H1 (cell line): ENCODE results near the gene HPS5. TPM values are rescaled to one million over a fixed set of nuclear protein-coding genes. Genes with fewer than 3 reads are reported as not detected.

Experiments used
- CTCF ChIA-PET: fragments of 300-600 bp; sonication (Branson Sonifier 250); formaldehyde crosslinking; loops from one replicate; lab custom pipeline; 2021; ENCODE audit not compliant: partially characterized antibody; lab: Charles Lee
- POLR2A ChIA-PET: fragments of 300-600 bp; sonication (Branson Sonifier 250); formaldehyde crosslinking; loops from one replicate; lab custom pipeline; 2021; ENCODE audit warnings: inconsistent platforms; ENCODE audit not compliant: partially characterized antibody; lab: Charles Lee
- DNase-seq, 2 experiments: peaks; one replicate each; pipeline versions ENCODE4 v3.0.0 to v3.0.0-alpha.2; 2010 to 2022; ENCODE audit warnings: low spot score in 2 of 2, low read depth in 1 of 2, mixed read lengths in 1 of 2
- FAIRE-seq: peaks from 2 replicates; lab custom pipeline; 2011; peaks lifted over from hg19 to GRCh38; lab: Jason Lieb, UNC
- H2AFZ ChIP-seq: 2 replicates; pipeline ENCODE4 v1.8.1; 2012; ENCODE audit warnings: low read length, inconsistent platforms
- H2AK5ac ChIP-seq: 2 replicates; pipeline ENCODE4 v1.6.1; 2013; ENCODE audit warnings: low read depth, low read length
- H2BK120ac ChIP-seq: replicated peaks from 2 replicates; pipeline ENCODE3; 2013; ENCODE audit warnings: low read depth, low read length, inconsistent platforms
- H2BK12ac ChIP-seq: 2 replicates; pipeline ENCODE4 v1.6.1; 2013; ENCODE audit warnings: low read depth, low read length
- H2BK15ac ChIP-seq: 2 replicates; pipeline ENCODE4 v1.6.1; 2013; ENCODE audit warnings: low read length
- H2BK20ac ChIP-seq: 2 replicates; pipeline ENCODE4 v1.6.1; 2013; ENCODE audit warnings: low read length
- H2BK5ac ChIP-seq: 2 replicates; pipeline ENCODE4 v1.6.1; 2013; ENCODE audit warnings: low read depth, low read length
- H3K14ac ChIP-seq: 2 replicates; pipeline ENCODE4 v1.6.1; 2013; ENCODE audit warnings: inconsistent platforms; ENCODE audit not compliant: insufficient read length
- H3K18ac ChIP-seq: 2 replicates; pipeline ENCODE4 v1.6.1; 2013; ENCODE audit warnings: low read length; ENCODE audit errors: extremely low read depth
- H3K23ac ChIP-seq: 2 replicates; pipeline ENCODE4 v1.6.1; 2013; ENCODE audit warnings: inconsistent platforms; ENCODE audit not compliant: insufficient read length
- H3K23me2 ChIP-seq: 2 replicates; pipeline ENCODE4 v1.6.1; 2013; ENCODE audit warnings: low read depth, low read length
- H3K27ac ChIP-seq: 2 replicates; pipeline ENCODE4 v1.6.1; 2011; ENCODE audit warnings: low read depth, low read length, inconsistent platforms
- H3K27me3 ChIP-seq, 4 experiments: replicated peaks in 1 of 4; 1 replicate in 1 of 4; 2 replicates in 3 of 4; pipeline versions ENCODE4 v1.6.1 to v1.8.1; 2011 to 2013; ENCODE audit warnings: low read length in 3 of 4, mild to moderate bottlenecking in 3 of 4, inconsistent platforms in 2 of 4, mixed read lengths in 2 of 4, moderate library complexity in 1 of 4; ENCODE audit not compliant: control insufficient read depth in 3 of 4, insufficient read depth in 3 of 4; ENCODE audit errors: extremely low read depth in 1 of 4
- H3K36me3 ChIP-seq, 4 experiments: 2 replicates each; pipeline versions ENCODE4 v1.6.1 to v1.8.1; 2011 to 2013; ENCODE audit warnings: mild to moderate bottlenecking in 4 of 4, low read length in 3 of 4, moderate library complexity in 2 of 4, control low read depth in 1 of 4, inconsistent platforms in 1 of 4; ENCODE audit not compliant: insufficient read depth in 4 of 4, control insufficient read depth in 2 of 4
- H3K4ac ChIP-seq: replicated peaks from 2 replicates; pipeline ENCODE3; 2013; ENCODE audit warnings: low read length, low read depth, mixed read lengths, inconsistent platforms; ENCODE audit not compliant: insufficient read length
- H3K4me1 ChIP-seq, 4 experiments: replicated peaks in 1 of 4; 1 replicate in 1 of 4; 2 replicates in 3 of 4; pipeline versions ENCODE4 v1.6.1 to v1.8.1; 2011 to 2013; ENCODE audit warnings: low read length in 3 of 4, inconsistent platforms in 2 of 4, mixed read lengths in 1 of 4; ENCODE audit not compliant: insufficient read depth in 4 of 4, control insufficient read depth in 3 of 4
- H3K4me2 ChIP-seq, 2 experiments: 2 replicates each; pipeline versions ENCODE4 v1.6.1 to v1.8.1; 2011 to 2013; ENCODE audit warnings: low read depth in 2 of 2, low read length in 2 of 2, control low read depth in 1 of 2, inconsistent platforms in 1 of 2, mild to moderate bottlenecking in 1 of 2; ENCODE audit not compliant: insufficient read depth in 1 of 2
- H3K4me3 ChIP-seq, 4 experiments: fragments of 200-600, 300-600 bp in 1 of 4; sonication (generic), shearing (Covaris generic), sonication (Bioruptor Twin) in 1 of 4; 2 replicates each; pipeline versions ENCODE4 v1.5.1 to v1.8.1; 2011 to 2016; ENCODE audit warnings: low read length in 4 of 4, low read depth in 3 of 4, control low read depth in 2 of 4, inconsistent platforms in 2 of 4, mild to moderate bottlenecking in 2 of 4, mixed read lengths in 1 of 4, moderate library complexity in 1 of 4; ENCODE audit not compliant: insufficient read depth in 2 of 4; ENCODE audit errors: extremely low read depth in 1 of 4
- H3K56ac ChIP-seq: replicated peaks from 2 replicates; pipeline ENCODE3; 2013; ENCODE audit warnings: low read depth, mild to moderate bottlenecking, mixed read lengths, low read length, inconsistent platforms; ENCODE audit not compliant: insufficient read length
- H3K79me1 ChIP-seq: 2 replicates; pipeline ENCODE4 v1.6.1; 2013; ENCODE audit warnings: low read depth, low read length, control low read depth
- H3K79me2 ChIP-seq, 2 experiments: 2 replicates each; pipeline versions ENCODE4 v1.6.1 to v1.8.1; 2012 to 2013; ENCODE audit warnings: low read length in 2 of 2, mild to moderate bottlenecking in 2 of 2, inconsistent platforms in 1 of 2; ENCODE audit not compliant: insufficient read depth in 2 of 2, control insufficient read depth in 1 of 2
- H3K9ac ChIP-seq, 4 experiments: replicated peaks in 1 of 4; 1 replicate in 1 of 4; 2 replicates in 3 of 4; pipeline versions ENCODE4 v1.6.1 to v1.8.1; 2011 to 2013; ENCODE audit warnings: low read depth in 3 of 4, low read length in 3 of 4, control low read depth in 2 of 4, mild to moderate bottlenecking in 2 of 4, moderate library complexity in 2 of 4, inconsistent platforms in 1 of 4; ENCODE audit errors: extremely low read depth in 1 of 4
- H3K9me3 ChIP-seq, 2 experiments: 2 replicates each; pipeline versions ENCODE4 v1.6.1 to v1.8.1; 2012 to 2013; ENCODE audit warnings: mild to moderate bottlenecking in 2 of 2, moderate library complexity in 2 of 2, control low read depth in 1 of 2, inconsistent platforms in 1 of 2, low read depth in 1 of 2, low read length in 1 of 2, mixed read lengths in 1 of 2; ENCODE audit not compliant: insufficient read depth in 2 of 2
- H4K20me1 ChIP-seq, 2 experiments: replicated peaks in 1 of 2; 2 replicates each; pipeline versions ENCODE3 to v1.8.1; 2011 to 2013; ENCODE audit warnings: inconsistent platforms in 2 of 2, low read length in 2 of 2, mild to moderate bottlenecking in 1 of 2; ENCODE audit not compliant: insufficient read depth in 2 of 2, control insufficient read depth in 1 of 2
- H4K5ac ChIP-seq: 2 replicates; pipeline ENCODE4 v1.6.1; 2013; ENCODE audit warnings: low read length, low read depth, mixed read lengths, inconsistent platforms; ENCODE audit not compliant: insufficient read length
- H4K8ac ChIP-seq: 2 replicates; pipeline ENCODE4 v1.8.0; 2013; ENCODE audit warnings: mild to moderate bottlenecking, moderate library complexity, low read length, inconsistent platforms; ENCODE audit not compliant: insufficient read depth; ENCODE audit errors: extremely low read depth
- H4K91ac ChIP-seq: replicated peaks from 2 replicates; pipeline ENCODE3; 2013; ENCODE audit warnings: low read length, mixed read lengths, inconsistent platforms; ENCODE audit not compliant: insufficient read length
- BRCA1 ChIP-seq: IDR thresholded peaks from 2 replicates; pipeline ENCODE4 v1.6.1; 2012; ENCODE audit warnings: low read depth, low read length, improper control_type of control experiment
- KDM4A ChIP-seq: IDR thresholded peaks from one replicate; pipeline ENCODE4 v1.7.1; 2012; ENCODE audit warnings: low read depth, mild to moderate bottlenecking, moderate library complexity, low read length, inconsistent platforms; ENCODE audit not compliant: severe bottlenecking
- NANOG ChIP-seq: IDR thresholded peaks from 2 replicates; pipeline ENCODE4 v1.6.1; 2011; ENCODE audit warnings: low read length, low read depth, mild to moderate bottlenecking, inconsistent platforms; ENCODE audit not compliant: insufficient read depth, poor library complexity, severe bottlenecking
- POLR2A ChIP-seq, 2 experiments: IDR thresholded peaks; 1 replicate in 1 of 2; 2 replicates in 1 of 2; pipeline ENCODE4 v1.6.1; 2011; ENCODE audit warnings: low read depth in 2 of 2, low read length in 2 of 2, mild to moderate bottlenecking in 2 of 2; ENCODE audit errors: control extremely low read depth in 1 of 2
- POLR2AphosphoS5 ChIP-seq: IDR thresholded peaks from 2 replicates; pipeline ENCODE4 v1.6.1; 2011; ENCODE audit warnings: low read depth, low read length
- POU5F1 ChIP-seq: IDR thresholded peaks from 2 replicates; pipeline ENCODE4 v1.6.1; 2011; ENCODE audit warnings: low read depth, mild to moderate bottlenecking, low read length, moderate library complexity
- RAD21 ChIP-seq, 2 experiments: IDR thresholded peaks in 1 of 2; conservative IDR thresholded peaks in 1 of 2; 2 replicates each; pipeline ENCODE4 v1.6.1; 2011; ENCODE audit warnings: low read depth in 2 of 2, low read length in 2 of 2, improper control_type of control experiment in 1 of 2, inconsistent platforms in 1 of 2, mild to moderate bottlenecking in 1 of 2, moderate library complexity in 1 of 2
- RBBP5 ChIP-seq: IDR thresholded peaks from 2 replicates; pipeline ENCODE4 v1.7.1; 2012; ENCODE audit warnings: low read depth, mild to moderate bottlenecking, inconsistent platforms, low read length, moderate library complexity, borderline replicate concordance
- SIRT6 ChIP-seq: IDR thresholded peaks from one replicate; pipeline ENCODE4 v1.7.1; 2012; ENCODE audit warnings: low read length, inconsistent platforms
- SP2 ChIP-seq: IDR thresholded peaks from 2 replicates; pipeline ENCODE4 v1.6.1; 2012; ENCODE audit warnings: mild to moderate bottlenecking, low read length, inconsistent platforms
- SUZ12 ChIP-seq: fragments of 200-600 bp; sonication (generic); IDR thresholded peaks from 2 replicates; pipeline ENCODE4 v1.6.1; 2012; ENCODE audit warnings: mild to moderate bottlenecking, inconsistent platforms, low read length, moderate library complexity, mixed read lengths
- TAF1 ChIP-seq: IDR thresholded peaks from 2 replicates; pipeline ENCODE4 v1.6.1; 2011; ENCODE audit warnings: mild to moderate bottlenecking, low read depth, low read length
- TEAD4 ChIP-seq: IDR thresholded peaks from 2 replicates; pipeline ENCODE4 v1.6.1; 2012; ENCODE audit warnings: low read depth, low read length, inconsistent platforms, mixed read lengths
- WGBS, 2 experiments: shearing (Covaris generic) in 1 of 2; methylation state at CpG; one replicate each; pipeline versions ENCODE4 v1.1.6 to v1.1.7; 2013 to 2015; ENCODE audit warnings: low lambda C conversion rate in 2 of 2, mixed read lengths in 2 of 2, inconsistent platforms in 1 of 2, low coverage in 1 of 2, missing lambda C conversion rate in 1 of 2; ENCODE audit not compliant: insufficient replicate concordance in 2 of 2, insufficient coverage in 1 of 2, insufficient read length in 1 of 2; ENCODE audit errors: extremely low coverage in 1 of 2, missing lambda C conversion rate in 1 of 2; 5-methylcytosine and 5-hydroxymethylcytosine counted together
- polyA plus RNA-seq, 7 experiments: library from polyadenylated mRNA; depleted of rRNA in 3 of 7; stranded (reverse) in 5 of 7; unstranded in 2 of 7; fragments of >200 nt in 5 of 7; fragments of 200-250 nt in 2 of 7; gene quantifications; 1 replicate in 5 of 7; 2 replicates in 1 of 7; 4 replicates in 1 of 7; pipeline versions ENCODE4 v1.2.1 to v1.2.3, GENCODE V29; 2011 to 2013; ENCODE audit warnings: missing spikeins in 2 of 7, mixed read lengths in 2 of 7
- total RNA-seq: library from RNA; stranded (reverse); fragmentation: NEBNext Ultra II Directional; extraction: Animal tissue kit (Norgen Biotek cat#: 25700); gene quantifications from 2 replicates; pipeline ENCODE4 v1.2.1, GENCODE V29; 2021
- TF ChIP-seq, protein P1 (sequence below): IDR thresholded peaks from 2 replicates; pipeline ENCODE4 v1.6.1; 2012; ENCODE audit warnings: low read length, inconsistent platforms

HPS5 gene
- total and polyA plus RNA-seq, 2 of the 8 experiments (the other 6 are each of a cell fraction or from before 2014, with no cell fraction given), result 5.0 to 18.5 TPM

DNA sequence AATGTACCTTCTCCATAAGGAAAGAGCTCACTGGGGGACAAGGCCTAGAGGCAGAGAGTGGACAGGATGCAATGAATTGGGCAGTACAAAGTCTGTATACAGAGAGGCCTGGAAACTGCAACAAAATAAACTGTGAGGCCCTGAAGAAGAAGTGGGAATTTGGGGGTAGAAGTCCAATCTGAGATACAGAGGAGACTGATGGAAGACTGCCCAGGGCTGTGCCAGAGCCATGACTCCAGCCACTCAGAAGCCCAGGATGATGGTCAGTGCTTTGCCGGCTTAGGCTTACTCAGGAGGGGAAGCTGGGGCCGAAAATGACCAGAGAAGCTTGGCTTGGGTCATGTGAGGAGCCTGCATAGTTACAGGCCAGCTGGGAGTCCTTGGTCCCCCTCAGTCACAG is 91.1 kb downstream of the HPS5 start:
- H3K23ac ChIP-seq, result no peak overlapping the region
- POLR2A ChIA-PET, result no interaction called here
- H3K27ac ChIP-seq, result no peak overlapping the region
- no peak overlapping the region for H2BK5ac ChIP-seq
- H2BK20ac ChIP-seq, result no peak overlapping the region
- CTCF ChIA-PET, result interaction anchor here (0.8 to 2.1 kb wide), 8 partner anchors 11 to 60 kb away, joined by 3 to 13 read pairs (median 3); no protein-coding TSS in a partner anchor
- no peaks in the 10 kb centered on the region for H3K79me1 ChIP-seq
- H2BK120ac ChIP-seq, result no peak overlapping the region
- FAIRE-seq (no peak), DNase-seq (no peak)
- H3K14ac ChIP-seq, result no peak overlapping the region
- H2BK15ac ChIP-seq, result no peak overlapping the region
- H3K4ac ChIP-seq, result no peak overlapping the region
- H4K20me1 ChIP-seq, result no peaks in the 10 kb centered on the region
- H3K4me2 ChIP-seq, result no peak overlapping the region
- H2BK12ac ChIP-seq, result no peak overlapping the region
- no peaks in the 10 kb centered on the region for H3K23me2 ChIP-seq
- no peak overlapping the region for H3K18ac ChIP-seq
- WGBS, 2 experiments, result 76% methylated on average over 2 of the region's 2 CpGs; no CpG with 5 or more reads in 1 of the 2 experiments
- no peaks in the 10 kb centered on the region for H3K79me2 ChIP-seq
- H3K4me3 ChIP-seq, result no peak overlapping the region
- no peak overlapping the region for H4K5ac ChIP-seq
- no peaks in the 10 kb centered on the region for H3K9me3 ChIP-seq
- no peaks in the 10 kb centered on the region for H3K27me3 ChIP-seq
- H3K56ac ChIP-seq, result no peak overlapping the region
- H3K9ac ChIP-seq, result no peak overlapping the region
- H2AK5ac ChIP-seq, result no peak overlapping the region
- H4K8ac ChIP-seq, result no peak overlapping the region
- no peak overlapping the region for H2AFZ ChIP-seq
- H3K36me3 ChIP-seq, result no peaks in the 10 kb centered on the region
- no peaks in the 10 kb centered on the region for H3K4me1 ChIP-seq
- H4K91ac ChIP-seq, result no peak overlapping the region
- TF ChIP-seq, protein P1, sequence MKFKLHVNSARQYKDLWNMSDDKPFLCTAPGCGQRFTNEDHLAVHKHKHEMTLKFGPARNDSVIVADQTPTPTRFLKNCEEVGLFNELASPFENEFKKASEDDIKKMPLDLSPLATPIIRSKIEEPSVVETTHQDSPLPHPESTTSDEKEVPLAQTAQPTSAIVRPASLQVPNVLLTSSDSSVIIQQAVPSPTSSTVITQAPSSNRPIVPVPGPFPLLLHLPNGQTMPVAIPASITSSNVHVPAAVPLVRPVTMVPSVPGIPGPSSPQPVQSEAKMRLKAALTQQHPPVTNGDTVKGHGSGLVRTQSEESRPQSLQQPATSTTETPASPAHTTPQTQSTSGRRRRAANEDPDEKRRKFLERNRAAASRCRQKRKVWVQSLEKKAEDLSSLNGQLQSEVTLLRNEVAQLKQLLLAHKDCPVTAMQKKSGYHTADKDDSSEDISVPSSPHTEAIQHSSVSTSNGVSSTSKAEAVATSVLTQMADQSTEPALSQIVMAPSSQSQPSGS, result no peak
- TF ChIP-seq POLR2A (IDR thresholded peaks at IDR 0.05; ENCODE audit: control extremely low read depth in 1 of 2, low read depth in 2 of 2, low read length in 2 of 2) (no peak), POLR2AphosphoS5 (no peak), RAD21 (IDR thresholded peaks at IDR 0.05 in 1 of 2, conservative IDR thresholded peaks at IDR 0.05 in 1 of 2; ENCODE audit: low read depth in 2 of 2, low read length in 2 of 2) (no peak), TEAD4 (no peak), SIRT6 (no peak), SP2 (no peak), RBBP5 (no peak), POU5F1 (no peak), SUZ12 (no peak), NANOG (no peak), BRCA1 (no peak), KDM4A (no peak), TAF1 (no peak)
